ENCODE results near the gene CPSF3.
"Not testable (repeated sequence)": the region's sequence is repeated elsewhere in the genome, so short reads cannot be mapped to it uniquely, and the experiment has no call there.

The CPSF3 gene

DNA sequence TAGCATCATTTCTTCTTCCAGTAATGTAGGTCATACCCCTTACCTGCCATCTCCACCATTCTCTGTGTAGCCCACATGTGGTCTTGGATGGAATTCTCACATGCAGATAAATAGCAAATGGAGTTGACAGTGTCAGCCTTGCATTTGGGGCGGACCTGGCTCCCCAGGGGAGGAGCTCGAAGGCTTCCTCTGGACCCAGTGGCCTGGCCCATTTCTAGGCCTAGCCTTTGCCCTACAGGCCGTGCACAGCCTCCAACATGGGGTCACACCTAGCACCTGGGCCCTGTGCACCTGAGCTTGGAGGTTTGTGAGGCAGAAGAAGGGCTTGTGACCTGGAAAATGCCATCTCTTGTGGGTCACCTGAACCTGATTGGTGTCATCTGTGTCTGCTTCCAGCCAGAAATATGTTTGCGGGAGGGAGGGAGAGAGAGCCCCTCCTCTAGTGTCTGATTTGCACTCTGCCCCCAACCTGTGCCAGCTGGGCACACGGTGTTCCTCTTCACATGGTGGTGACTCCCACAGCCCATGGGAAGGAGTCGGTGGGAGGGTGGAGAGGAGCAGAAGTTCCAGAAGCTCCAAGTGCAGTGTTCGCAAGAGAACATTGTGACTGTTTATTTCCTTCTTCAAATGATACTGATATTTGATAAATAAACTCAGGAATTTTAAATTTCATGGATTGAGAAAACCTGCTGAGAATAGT is 33.2 kb upstream of the CPSF3 start:
- H3K4me3 ChIP-seq (ENCODE audit: low read depth, low read length) = no peak overlapping the region
- no peak for DNase-seq (ENCODE audit: low read depth)
- TF ChIP-seq CTCF (IDR thresholded peaks at IDR 0.05; ENCODE audit: control insufficient read depth, extremely low read depth, insufficient read depth) = no peak

GRCh38 chr2:9390991-9391390 is 32.5 kb upstream of the CPSF3 start:
- H3K4me3 ChIP-seq (ENCODE audit: low read depth, low read length) = no peak overlapping the region
- TF ChIP-seq CTCF (IDR thresholded peaks at IDR 0.05; ENCODE audit: control insufficient read depth, extremely low read depth, insufficient read depth) = no peak
- DNase-seq (ENCODE audit: low read depth) = no peak

DNA sequence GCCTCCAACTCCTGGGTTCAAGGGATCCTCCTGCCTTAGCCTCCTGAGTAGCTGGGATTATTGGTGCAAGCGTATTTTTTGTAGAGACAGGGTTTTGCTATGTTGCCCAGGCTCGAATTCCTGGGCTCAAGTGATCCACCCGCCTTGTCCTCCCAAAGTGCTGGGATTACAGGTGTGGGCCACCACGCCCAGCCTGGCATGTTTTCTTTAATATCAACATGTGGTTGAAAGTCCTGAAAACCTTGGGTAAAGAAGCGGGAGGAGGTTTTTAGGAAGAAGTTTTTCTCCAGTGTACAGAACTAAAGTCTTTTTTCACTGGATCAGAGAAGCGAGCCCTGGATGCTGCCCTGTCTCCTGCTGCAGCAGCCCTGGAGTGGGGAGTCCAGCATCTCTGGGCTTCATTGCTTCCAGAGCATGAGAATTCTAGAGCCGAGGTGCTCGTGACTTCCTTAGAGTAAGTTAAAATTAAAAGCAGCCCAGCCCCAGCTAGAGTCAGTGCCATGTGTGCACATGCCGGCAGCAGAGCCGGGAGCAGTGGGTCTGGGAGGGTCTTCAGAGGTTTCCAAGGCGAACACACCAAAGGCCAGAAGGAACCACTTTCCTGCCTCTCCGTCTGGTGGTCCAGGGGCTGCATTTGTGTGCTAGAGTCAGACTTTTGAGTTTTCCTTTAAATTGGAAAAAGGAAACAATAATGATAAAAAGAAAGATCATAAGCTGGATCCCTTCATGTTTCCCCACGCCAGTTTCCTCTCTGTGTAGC is 31.3 kb upstream of the CPSF3 start:
- no peak for TF ChIP-seq CTCF (IDR thresholded peaks at IDR 0.05; ENCODE audit: control insufficient read depth, extremely low read depth, insufficient read depth)
- no peak overlapping the region for H3K4me3 ChIP-seq (ENCODE audit: low read depth, low read length)
- DNase-seq (ENCODE audit: low read depth) = no peak

GRCh38 chr2:9392898-9393765 is 30.3 kb upstream of the CPSF3 start:
- DNase-seq (ENCODE audit: low read depth) = no peak
- no peak overlapping the region for H3K4me3 ChIP-seq (ENCODE audit: low read depth, low read length)
- TF ChIP-seq CTCF (IDR thresholded peaks at IDR 0.05; ENCODE audit: control insufficient read depth, extremely low read depth, insufficient read depth) = no peak

DNA sequence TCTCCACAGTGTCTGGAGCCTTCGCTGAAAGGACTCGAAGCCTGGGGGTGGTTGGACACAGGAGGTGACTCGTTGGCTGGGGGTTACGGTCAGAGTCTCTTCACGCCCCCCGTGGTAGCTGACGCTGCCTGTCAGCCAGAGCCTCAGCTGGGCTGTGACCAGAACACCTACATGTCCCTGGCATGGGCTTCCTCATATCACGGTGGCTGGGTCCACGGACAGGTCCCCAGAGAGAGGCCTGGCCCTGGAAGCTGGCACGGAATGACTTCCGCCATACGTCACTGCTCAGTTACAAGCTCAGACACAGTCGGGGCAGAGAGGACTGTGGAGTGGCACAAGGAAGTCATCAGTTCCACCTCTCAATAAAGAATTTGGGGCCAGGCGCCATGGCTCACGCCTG is 28.6 kb upstream of the CPSF3 start:
- DNase-seq (ENCODE audit: low read depth) = no peak
- TF ChIP-seq CTCF (IDR thresholded peaks at IDR 0.05; ENCODE audit: control insufficient read depth, extremely low read depth, insufficient read depth) = no peak
- H3K4me3 ChIP-seq (ENCODE audit: low read depth, low read length) = no peak overlapping the region

DNA sequence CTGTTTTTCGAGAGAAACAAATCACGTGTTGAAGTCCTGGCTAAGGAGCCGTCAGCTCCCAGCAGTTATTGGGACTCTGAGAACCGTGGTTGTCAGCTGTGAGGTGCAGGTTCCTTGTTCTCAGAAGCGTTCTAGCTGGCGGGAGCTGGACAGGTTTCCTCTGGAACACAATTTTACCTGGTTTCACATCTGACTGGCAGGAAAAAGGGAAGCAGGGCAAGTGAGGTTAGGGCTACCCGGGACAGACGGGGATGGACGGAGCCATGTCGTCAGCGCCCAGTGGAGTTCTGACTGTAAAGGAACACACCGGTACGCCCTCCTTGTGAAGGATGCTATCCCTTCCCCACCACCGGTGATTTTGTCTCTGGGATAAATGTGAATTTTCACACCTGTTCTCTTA is 26.3 kb upstream of the CPSF3 start:
- TF ChIP-seq CTCF (IDR thresholded peaks at IDR 0.05; ENCODE audit: control insufficient read depth, extremely low read depth, insufficient read depth) = no peak
- no peak overlapping the region for H3K4me3 ChIP-seq (ENCODE audit: low read depth, low read length)
- DNase-seq (ENCODE audit: low read depth) = no peak

- H3K4me3 ChIP-seq (ENCODE audit: low read depth, low read length); DNase-seq (ENCODE audit: low read depth): not testable (repeated sequence)
These were observed 25.2 kb upstream of the CPSF3 start for GRCh38 chr2:9398251-9398650.
